Measurements from ENCODE around the gene SPOP.

SPOP gene

GRCh38 chr17:49576088-49576916, 101.6 kb downstream of the SPOP start:
- TF ChIP-seq, protein P1, sequence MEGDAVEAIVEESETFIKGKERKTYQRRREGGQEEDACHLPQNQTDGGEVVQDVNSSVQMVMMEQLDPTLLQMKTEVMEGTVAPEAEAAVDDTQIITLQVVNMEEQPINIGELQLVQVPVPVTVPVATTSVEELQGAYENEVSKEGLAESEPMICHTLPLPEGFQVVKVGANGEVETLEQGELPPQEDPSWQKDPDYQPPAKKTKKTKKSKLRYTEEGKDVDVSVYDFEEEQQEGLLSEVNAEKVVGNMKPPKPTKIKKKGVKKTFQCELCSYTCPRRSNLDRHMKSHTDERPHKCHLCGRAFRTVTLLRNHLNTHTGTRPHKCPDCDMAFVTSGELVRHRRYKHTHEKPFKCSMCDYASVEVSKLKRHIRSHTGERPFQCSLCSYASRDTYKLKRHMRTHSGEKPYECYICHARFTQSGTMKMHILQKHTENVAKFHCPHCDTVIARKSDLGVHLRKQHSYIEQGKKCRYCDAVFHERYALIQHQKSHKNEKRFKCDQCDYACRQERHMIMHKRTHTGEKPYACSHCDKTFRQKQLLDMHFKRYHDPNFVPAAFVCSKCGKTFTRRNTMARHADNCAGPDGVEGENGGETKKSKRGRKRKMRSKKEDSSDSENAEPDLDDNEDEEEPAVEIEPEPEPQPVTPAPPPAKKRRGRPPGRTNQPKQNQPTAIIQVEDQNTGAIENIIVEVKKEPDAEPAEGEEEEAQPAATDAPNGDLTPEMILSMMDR (IDR thresholded peaks at IDR 0.05; ENCODE audit: insufficient read depth, missing control alignments) = no peak
- FAIRE-seq (no peak), DNase-seq (ENCODE audit: insufficient read length, low spot score) (no peak)

GRCh38 chr17:49575679-49576087, 102.2 kb downstream of the SPOP start, which contains the start of gene NXPH3:
TSS of gene NXPH3 (plus strand) at chr17:49575871. CDS start at chr17:49576220, 349 bp downstream.
- FAIRE-seq = no peak
- TF ChIP-seq, protein P1 (IDR thresholded peaks at IDR 0.05; ENCODE audit: insufficient read depth, missing control alignments) = peak; percentile 62
- no peak for DNase-seq (ENCODE audit: insufficient read length, low spot score)

DNA sequence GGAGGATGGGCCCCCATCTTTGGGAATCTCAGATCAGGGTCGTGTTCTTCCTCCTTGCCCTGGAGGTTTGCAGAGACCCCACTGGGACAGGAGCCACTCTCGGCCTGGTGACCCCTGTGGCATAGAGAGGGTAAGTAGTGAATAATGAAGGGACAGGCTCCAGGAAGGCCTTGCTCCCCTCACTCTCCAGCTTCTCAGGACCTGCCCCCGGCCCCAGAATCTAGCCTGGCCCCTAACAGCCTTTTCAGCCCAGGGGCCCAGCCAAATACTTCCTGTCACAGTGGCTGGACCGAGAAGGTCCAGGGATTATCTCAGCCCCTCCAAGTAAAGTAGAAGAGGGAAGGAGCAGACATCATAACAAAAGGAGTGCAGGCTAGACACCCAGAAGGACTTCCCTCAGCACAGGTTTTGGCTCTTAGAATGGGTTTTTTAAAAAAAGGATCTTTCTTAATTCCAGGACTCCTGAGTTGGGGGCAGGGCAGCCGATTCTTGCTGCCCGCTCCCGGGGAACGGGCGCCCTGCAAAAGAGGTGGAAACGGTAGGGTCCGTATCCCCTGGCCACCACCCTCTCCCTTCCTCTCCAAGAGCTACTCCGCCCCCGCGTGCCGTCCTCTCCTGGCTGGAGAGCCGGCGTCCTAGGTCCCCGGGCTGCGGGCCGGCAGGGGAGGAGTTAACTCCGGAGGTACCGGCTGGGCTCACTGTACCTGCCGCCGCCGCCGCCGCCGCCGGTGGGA, 102.8 kb downstream of the SPOP start:
- DNase-seq (ENCODE audit: insufficient read length, low spot score) (no peak), FAIRE-seq (no peak)
- TF ChIP-seq, protein P1 (IDR thresholded peaks at IDR 0.05; ENCODE audit: insufficient read depth, missing control alignments) = no peak

- TF ChIP-seq, protein P1 (IDR thresholded peaks at IDR 0.05; ENCODE audit: insufficient read depth, missing control alignments) = no peak
- no peak for DNase-seq (ENCODE audit: insufficient read length, low spot score)
- FAIRE-seq = no peak
Measured at GRCh38 chr17:49574323-49574781, 103.5 kb downstream of the SPOP start.

- TF ChIP-seq, protein P1 (IDR thresholded peaks at IDR 0.05; ENCODE audit: insufficient read depth, missing control alignments) = no peak
- FAIRE-seq (no peak), DNase-seq (ENCODE audit: insufficient read length, low spot score) (no peak)
Measured at GRCh38 chr17:49573510-49574322, 104.2 kb downstream of the SPOP start.

DNA sequence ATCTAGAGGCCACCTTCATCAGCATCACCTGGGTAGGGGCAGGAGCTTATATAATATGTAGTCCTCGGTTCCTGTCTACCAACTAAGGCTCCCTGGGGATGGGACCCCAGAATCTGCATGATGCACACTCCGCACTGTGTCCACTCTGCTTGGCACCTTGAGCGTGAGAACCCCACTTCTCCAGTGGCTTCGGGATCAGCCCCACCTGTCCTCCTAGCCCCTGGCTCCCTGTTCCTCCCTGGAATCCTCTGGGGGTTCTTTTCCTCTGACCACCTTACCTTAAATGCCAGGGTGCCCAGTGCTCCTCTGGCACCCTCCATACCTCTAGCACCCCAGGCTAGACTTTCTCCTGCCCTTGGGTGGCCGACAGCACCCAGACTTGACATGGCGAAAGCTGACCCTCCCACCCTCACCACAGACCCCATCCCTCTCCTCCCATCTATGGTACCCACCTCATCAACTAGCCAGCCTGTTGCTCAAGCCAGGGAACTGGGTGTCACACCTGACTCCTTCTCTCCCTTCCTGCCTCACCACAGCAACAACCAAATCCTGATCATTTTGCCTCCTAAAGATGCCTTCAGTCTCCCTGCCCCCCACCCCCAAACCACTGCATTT, 105.0 kb downstream of the SPOP start:
- DNase-seq (ENCODE audit: insufficient read length, low spot score) = no peak
- TF ChIP-seq, protein P1 (IDR thresholded peaks at IDR 0.05; ENCODE audit: insufficient read depth, missing control alignments) = no peak
- FAIRE-seq = no peak

All from D721Med (cell line).